NAMALWA (cell line): ENCODE measurements around the gene GAGE12E.
"Not testable (repeated sequence)": the region's sequence is repeated elsewhere in the genome, so short reads cannot be mapped to it uniquely, and the experiment has no call there.

ENCODE experiments used
- DNase-seq: peaks from one replicate; pipeline ENCODE4 v3.0.0-alpha.2; 2015; ENCODE audit warnings: low spot score

The GAGE12E gene

GRCh38 chrX:49550989-49551388 lies at the start of gene GAGE12E:
GAGE12E (plus strand) TSS chrX:49551289; CDS start chrX:49552444, 1,155 bp downstream.
- DNase-seq, result not testable (repeated sequence)

- DNase-seq, result not testable (repeated sequence)
Observed at GRCh38 chrX:49531877-49532276, 19.2 kb upstream of the GAGE12E start, which contains the start of gene GAGE12C. GAGE12C (plus strand) TSS chrX:49532177; CDS start chrX:49533332, 1,155 bp downstream.

- DNase-seq, result not testable (repeated sequence)
Observed at GRCh38 chrX:49541433-49541832, 9.7 kb upstream of the GAGE12E start, which contains the start of gene GAGE12D. GAGE12D (plus strand) TSS chrX:49541733; CDS start chrX:49542888, 1,155 bp downstream.

- not testable (repeated sequence) for DNase-seq
Observed at GRCh38 chrX:49560542-49560941, 9.5 kb downstream of the GAGE12E start, which contains the start of gene GAGE12F. GAGE12F (plus strand) TSS chrX:49560842; CDS start chrX:49561997, 1,155 bp downstream.

GRCh38 chrX:49568728-49569127 lies 17.6 kb downstream of the GAGE12E start:
- DNase-seq, result not testable (repeated sequence)

- not testable (repeated sequence) for DNase-seq
Observed at GRCh38 chrX:49569152-49569551, 18.1 kb downstream of the GAGE12E start.

- DNase-seq, result not testable (repeated sequence)
Observed at GRCh38 chrX:49570100-49570499, 19.0 kb downstream of the GAGE12E start, which contains the start of gene GAGE12G. GAGE12G (plus strand) TSS chrX:49570400; CDS start chrX:49571555, 1,155 bp downstream.

GRCh38 chrX:49579649-49580048 lies 28.6 kb downstream of the GAGE12E start, which contains the start of gene GAGE12H:
GAGE12H (plus strand) TSS chrX:49579949; CDS start chrX:49581104, 1,155 bp downstream.
- DNase-seq, result not testable (repeated sequence)

- DNase-seq, result not testable (repeated sequence)
Observed at GRCh38 chrX:49589196-49589595, 38.1 kb downstream of the GAGE12E start, which contains the start of gene GAGE2A. GAGE2A (plus strand) TSS chrX:49589496; CDS start chrX:49590651, 1,155 bp downstream.

- DNase-seq, result not testable (repeated sequence)
Observed at GRCh38 chrX:49589769-49590478, 38.8 kb downstream of the GAGE12E start.

GRCh38 chrX:49590488-49590887 lies 39.4 kb downstream of the GAGE12E start:
- not testable (repeated sequence) for DNase-seq

GRCh38 chrX:49598720-49599119 lies 47.6 kb downstream of the GAGE12E start, which contains the start of gene GAGE1:
GAGE1 (plus strand) TSS chrX:49599020; CDS start chrX:49600175, 1,155 bp downstream.
- not testable (repeated sequence) for DNase-seq
